ENCODE results near the gene ADGRV1. TPM values are rescaled to one million over a fixed set of nuclear protein-coding genes. Genes with fewer than 3 reads are reported as not detected.

The ADGRV1 gene
- total and polyA plus RNA-seq, 12 donors, result 0.03 to 1.4 (median 0.44) TPM; not detected in 6

DNA sequence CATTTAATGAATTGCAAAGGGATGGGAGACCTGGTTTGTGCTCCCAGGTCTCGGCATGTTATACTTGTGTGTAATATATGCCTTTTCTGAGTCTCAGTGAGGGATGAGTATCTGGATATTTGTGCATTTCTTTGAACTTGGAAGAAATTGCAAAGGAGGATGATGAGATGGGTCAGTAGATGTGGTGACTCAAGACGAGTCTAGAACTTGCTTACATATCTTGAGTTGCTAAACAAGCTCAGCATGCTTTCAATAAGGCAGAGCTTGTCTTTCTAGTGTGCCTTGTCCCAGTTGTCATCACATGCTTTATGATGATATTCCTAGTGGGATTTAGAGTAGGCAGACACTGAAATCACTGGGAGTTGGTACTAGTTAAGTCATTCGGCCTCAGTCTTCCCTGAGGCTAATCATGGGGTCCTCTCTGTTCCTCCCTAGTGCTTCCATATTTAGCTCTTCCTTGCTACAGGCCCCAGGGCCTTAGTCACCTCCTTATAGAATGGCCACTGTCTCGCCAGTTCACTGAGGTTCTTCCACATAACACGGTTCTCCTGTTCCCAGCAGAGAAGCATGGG, 602.2 kb downstream of the ADGRV1 start:
- Histone ChIP-seq H3K27ac (no peak overlapping the region), H3K9me3 (no peaks in the 10 kb centered on the region), H3K4me1 (peaks cover 0 to 44% (median 9%) of the 10 kb centered on the region in 9 donors), H3K36me3 (no peaks in the 10 kb centered on the region), H3K27me3 (no peaks in the 10 kb centered on the region), H3K4me3 (no peak overlapping the region)
- intact Hi-C loops (cut with DNase I), result loop anchor here in 2 of 10 donors (5.0 to 10.0 kb wide), 2 partner anchors 46 to 53 kb away; no protein-coding TSS in a partner anchor
- TF ChIP-seq, protein P1, sequence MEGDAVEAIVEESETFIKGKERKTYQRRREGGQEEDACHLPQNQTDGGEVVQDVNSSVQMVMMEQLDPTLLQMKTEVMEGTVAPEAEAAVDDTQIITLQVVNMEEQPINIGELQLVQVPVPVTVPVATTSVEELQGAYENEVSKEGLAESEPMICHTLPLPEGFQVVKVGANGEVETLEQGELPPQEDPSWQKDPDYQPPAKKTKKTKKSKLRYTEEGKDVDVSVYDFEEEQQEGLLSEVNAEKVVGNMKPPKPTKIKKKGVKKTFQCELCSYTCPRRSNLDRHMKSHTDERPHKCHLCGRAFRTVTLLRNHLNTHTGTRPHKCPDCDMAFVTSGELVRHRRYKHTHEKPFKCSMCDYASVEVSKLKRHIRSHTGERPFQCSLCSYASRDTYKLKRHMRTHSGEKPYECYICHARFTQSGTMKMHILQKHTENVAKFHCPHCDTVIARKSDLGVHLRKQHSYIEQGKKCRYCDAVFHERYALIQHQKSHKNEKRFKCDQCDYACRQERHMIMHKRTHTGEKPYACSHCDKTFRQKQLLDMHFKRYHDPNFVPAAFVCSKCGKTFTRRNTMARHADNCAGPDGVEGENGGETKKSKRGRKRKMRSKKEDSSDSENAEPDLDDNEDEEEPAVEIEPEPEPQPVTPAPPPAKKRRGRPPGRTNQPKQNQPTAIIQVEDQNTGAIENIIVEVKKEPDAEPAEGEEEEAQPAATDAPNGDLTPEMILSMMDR (IDR thresholded peaks at IDR 0.05), result no peak
- WGBS, 2 donors, result 93 to 97% methylated on average over 5 of the region's 5 CpGs
- no peak for DNase-seq
- no peak for ATAC-seq

DNA sequence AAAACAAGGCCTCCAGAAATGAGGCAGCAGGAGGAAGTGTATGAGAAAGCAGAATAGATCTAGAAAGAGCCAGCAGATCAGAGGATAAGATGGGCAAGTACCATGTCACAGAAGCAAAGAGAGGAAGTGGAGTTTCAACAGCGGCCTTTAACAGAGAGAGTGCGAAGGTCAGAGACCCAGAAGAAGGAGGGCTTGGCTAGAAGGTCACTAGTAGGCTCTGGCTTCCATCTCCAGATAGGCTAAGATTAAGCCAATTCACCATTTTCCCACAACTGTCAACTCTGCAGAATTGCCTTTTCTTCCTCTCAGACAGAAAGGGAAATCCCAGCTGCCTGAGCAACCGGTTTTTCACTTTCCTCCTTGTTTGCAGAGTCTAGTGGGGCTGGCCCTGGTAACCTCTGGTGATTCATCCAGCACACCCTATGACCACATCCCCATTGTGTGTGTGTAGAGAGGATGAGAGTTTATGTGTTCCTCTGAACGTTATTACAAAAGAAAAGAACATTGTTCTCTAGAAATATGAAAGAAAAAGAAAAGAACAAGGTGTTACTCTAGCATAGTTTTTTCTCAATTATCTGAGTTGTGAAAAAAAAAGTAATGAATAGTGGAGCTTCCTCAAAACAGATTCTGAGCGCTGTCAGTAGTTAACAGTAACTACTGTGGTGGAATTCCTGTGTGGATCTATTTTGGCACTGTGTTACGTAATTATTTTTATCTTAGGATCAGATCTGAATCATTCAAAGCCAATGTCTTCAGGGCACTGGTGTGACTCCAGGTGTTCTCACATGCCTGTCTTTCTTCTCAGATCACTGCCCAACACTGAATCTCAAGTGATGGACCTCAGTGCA, 604.2 kb downstream of the ADGRV1 start:
- DNase-seq, result peak in 1 of 2 donors; percentile 59
- 48 to 67% methylated on average over 6 of the region's 6 CpGs for WGBS, 2 donors
- H3K4me3 ChIP-seq, result no peak overlapping the region
- H3K36me3 ChIP-seq, result no peaks in the 10 kb centered on the region
- peak overlapping the region in 8 of 10 donors; percentile 16 to 87 (median 46) for H3K27ac ChIP-seq
- ATAC-seq, result peak; percentile 88 to 98 (median 94)
- H3K27me3 ChIP-seq, result no peaks in the 10 kb centered on the region
- TF ChIP-seq, protein P1 (IDR thresholded peaks at IDR 0.05), result no peak
- H3K4me1 ChIP-seq, result peaks cover 3 to 31% (median 9%) of the 10 kb centered on the region in 9 donors
- intact Hi-C loops (cut with DNase I), result loop anchor here in 2 of 10 donors (5.0 to 10.0 kb wide), 2 partner anchors 48 to 55 kb away; no protein-coding TSS in a partner anchor
- H3K9me3 ChIP-seq, result no peaks in the 10 kb centered on the region

DNA sequence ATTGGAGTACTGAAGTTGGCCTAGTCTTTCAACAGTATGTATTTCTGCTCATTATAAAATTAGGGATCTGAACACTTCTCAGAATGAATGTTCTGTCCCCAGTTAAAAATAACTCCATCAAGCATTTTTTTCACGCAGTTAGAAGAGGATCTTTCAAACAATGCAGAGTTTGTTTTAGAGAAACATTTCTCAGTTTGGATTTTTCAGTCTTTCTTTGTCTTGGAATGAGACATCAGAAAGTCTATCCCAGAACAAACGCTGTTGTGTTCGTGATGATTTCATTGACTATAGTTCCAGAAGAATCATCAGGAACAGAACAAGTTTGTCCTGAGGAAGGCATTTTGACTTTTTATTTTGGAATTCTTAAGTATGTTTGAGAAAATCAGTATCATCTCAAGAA, 605.8 kb downstream of the ADGRV1 start:
- Histone ChIP-seq H3K36me3 (no peaks in the 10 kb centered on the region), H3K4me1 (peaks cover 3 to 31% (median 9%) of the 10 kb centered on the region in 9 donors), H3K4me3 (no peak overlapping the region), H3K27me3 (no peaks in the 10 kb centered on the region), H3K27ac (peak overlapping the region in 5 of 10 donors; percentile 4 to 87 (median 32)), H3K9me3 (no peaks in the 10 kb centered on the region)
- DNase-seq (no peak), ATAC-seq (peak in 1 of 8 donors; percentile 43)
- TF ChIP-seq, protein P1 (IDR thresholded peaks at IDR 0.05), result no peak
- WGBS, 2 donors, result 60 to 63% methylated on average over 3 of the region's 3 CpGs
- intact Hi-C loops (cut with DNase I), result loop anchor here in 2 of 10 donors (5.0 to 10.0 kb wide), 2 partner anchors 50 to 57 kb away; no protein-coding TSS in a partner anchor

DNA sequence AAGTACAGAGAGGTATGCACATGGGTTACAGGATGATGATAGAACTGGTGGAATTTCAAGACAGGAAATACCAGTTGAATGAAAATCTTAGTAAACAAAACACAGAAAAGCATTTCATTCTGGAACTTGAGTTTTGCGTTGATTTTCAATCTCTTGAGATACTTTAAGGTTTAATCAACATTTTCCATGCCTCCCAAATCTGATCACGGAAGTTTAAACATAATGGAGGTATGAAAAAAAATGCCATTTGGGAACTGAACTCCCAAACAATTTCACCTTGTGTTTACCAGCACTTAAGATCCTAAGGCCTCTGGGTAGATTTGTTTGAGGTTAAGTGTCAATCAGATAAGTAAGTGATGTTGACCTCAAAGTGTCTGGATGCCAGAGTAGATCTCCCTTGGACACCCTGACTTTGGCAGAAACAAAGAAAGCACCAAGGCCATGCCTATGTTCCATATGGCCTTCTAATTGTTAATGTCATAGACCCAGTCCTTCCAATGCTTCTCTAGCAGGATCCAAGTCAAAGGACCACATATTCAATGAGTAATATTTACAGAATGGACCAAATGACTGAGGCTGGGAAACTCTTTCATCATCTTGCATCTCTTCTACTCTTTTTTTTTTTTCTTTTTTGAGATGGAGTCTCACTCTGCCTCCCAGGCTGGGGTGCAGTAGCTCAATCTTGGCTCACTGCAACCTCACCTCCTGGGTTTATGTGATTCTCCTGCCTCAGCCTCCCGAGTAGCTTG, 607.6 kb downstream of the ADGRV1 start:
- no peak overlapping the region for H3K4me3 ChIP-seq
- H3K9me3 ChIP-seq, result no peaks in the 10 kb centered on the region
- H3K27ac ChIP-seq, result no peak overlapping the region
- peaks cover 3 to 44% (median 9%) of the 10 kb centered on the region in 9 donors for H3K4me1 ChIP-seq
- 78 to 79% methylated on average over 3 of the region's 3 CpGs for WGBS, 2 donors
- H3K36me3 ChIP-seq, result no peaks in the 10 kb centered on the region
- TF ChIP-seq, protein P1 (IDR thresholded peaks at IDR 0.05), result no peak
- H3K27me3 ChIP-seq, result no peaks in the 10 kb centered on the region
- intact Hi-C loops (cut with DNase I), result loop anchor here in 1 of 10 donors (10.0 kb wide), 1 partner anchor 51 kb away; no protein-coding TSS in a partner anchor
- ATAC-seq (no peak), DNase-seq (no peak)

Data from heart right ventricle (tissue), 16 donors.